ENCODE data around the gene ZNF215.
"Not testable (repeated sequence)": the region's sequence is repeated elsewhere in the genome, so short reads cannot be mapped to it uniquely, and the experiment has no call there.

ZNF215 gene

GRCh38 chr11:6894097-6894496, 32.1 kb upstream of the ZNF215 start:
- Histone ChIP-seq H3K9me2 (ENCODE audit: low read depth, low read length) (no peaks in the 10 kb centered on the region), H3K9ac (ENCODE audit: low read length) (no peak overlapping the region), H2AFZ (ENCODE audit: low read length) (no peak overlapping the region), H3K9me3 (ENCODE audit: low read length) (no peaks in the 10 kb centered on the region), H3K36me3 (ENCODE audit: insufficient read depth, low read length) (no peaks in the 10 kb centered on the region), H3K27ac (ENCODE audit: low read depth, low read length, poor library complexity, severe bottlenecking) (no peak overlapping the region), H3K4me3 (ENCODE audit: low read depth, low read length, poor library complexity, severe bottlenecking) (no peak overlapping the region), H3K27me3 (ENCODE audit: insufficient read depth, low read length) (no peaks in the 10 kb centered on the region), H3F3A (ENCODE audit: insufficient read depth, low read length) (no peaks in the 10 kb centered on the region), H3K4me2 (ENCODE audit: low read length) (no peak overlapping the region), H4K20me1 (ENCODE audit: insufficient read depth, low read length) (no peaks in the 10 kb centered on the region), H3K79me2 (ENCODE audit: insufficient read depth, low read length) (no peaks in the 10 kb centered on the region), H3K4me1 (ENCODE audit: insufficient read depth, low read length, severe bottlenecking) (no peaks in the 10 kb centered on the region)
- no peak for TF ChIP-seq CTCF (IDR thresholded peaks at IDR 0.05; ENCODE audit: low read length)
- TF ChIP-seq EZH2 (IDR thresholded peaks at IDR 0.05; ENCODE audit: borderline replicate concordance, low read length): no peak

GRCh38 chr11:6895010-6895409, 31.2 kb upstream of the ZNF215 start:
- Histone ChIP-seq H2AFZ (ENCODE audit: low read length) (no peak overlapping the region), H3F3A (ENCODE audit: insufficient read depth, low read length) (no peaks in the 10 kb centered on the region), H3K4me3 (ENCODE audit: low read depth, low read length, poor library complexity, severe bottlenecking) (no peak overlapping the region), H4K20me1 (ENCODE audit: insufficient read depth, low read length) (no peaks in the 10 kb centered on the region), H3K27ac (ENCODE audit: low read depth, low read length, poor library complexity, severe bottlenecking) (no peak overlapping the region), H3K9me2 (ENCODE audit: low read depth, low read length) (no peaks in the 10 kb centered on the region), H3K9ac (ENCODE audit: low read length) (no peak overlapping the region), H3K79me2 (ENCODE audit: insufficient read depth, low read length) (no peaks in the 10 kb centered on the region), H3K4me2 (ENCODE audit: low read length) (no peak overlapping the region), H3K27me3 (ENCODE audit: insufficient read depth, low read length) (no peaks in the 10 kb centered on the region), H3K4me1 (ENCODE audit: insufficient read depth, low read length, severe bottlenecking) (no peaks in the 10 kb centered on the region), H3K36me3 (ENCODE audit: insufficient read depth, low read length) (no peaks in the 10 kb centered on the region), H3K9me3 (ENCODE audit: low read length) (no peaks in the 10 kb centered on the region)
- TF ChIP-seq EZH2 (IDR thresholded peaks at IDR 0.05; ENCODE audit: borderline replicate concordance, low read length): no peak

GRCh38 chr11:6898911-6899310, 27.3 kb upstream of the ZNF215 start:
- Histone ChIP-seq H3K4me2 (ENCODE audit: low read length) (no peak overlapping the region), H3F3A (ENCODE audit: insufficient read depth, low read length) (no peaks in the 10 kb centered on the region), H3K36me3 (ENCODE audit: insufficient read depth, low read length) (no peaks in the 10 kb centered on the region), H3K79me2 (ENCODE audit: insufficient read depth, low read length) (no peaks in the 10 kb centered on the region), H3K27me3 (ENCODE audit: insufficient read depth, low read length) (no peaks in the 10 kb centered on the region), H3K9me2 (ENCODE audit: low read depth, low read length) (no peaks in the 10 kb centered on the region), H3K4me1 (ENCODE audit: insufficient read depth, low read length, severe bottlenecking) (no peaks in the 10 kb centered on the region), H3K4me3 (ENCODE audit: low read depth, low read length, poor library complexity, severe bottlenecking) (no peak overlapping the region), H3K9ac (ENCODE audit: low read length) (no peak overlapping the region), H3K9me3 (ENCODE audit: low read length) (no peaks in the 10 kb centered on the region), H2AFZ (ENCODE audit: low read length) (no peak overlapping the region), H3K27ac (ENCODE audit: low read depth, low read length, poor library complexity, severe bottlenecking) (no peak overlapping the region), H4K20me1 (ENCODE audit: insufficient read depth, low read length) (no peaks in the 10 kb centered on the region)
- no peak for TF ChIP-seq CTCF (IDR thresholded peaks at IDR 0.05; ENCODE audit: low read length)
- no peak for TF ChIP-seq EZH2 (IDR thresholded peaks at IDR 0.05; ENCODE audit: borderline replicate concordance, low read length)

- Histone ChIP-seq H3K9ac (ENCODE audit: low read length) (no peak overlapping the region), H3K36me3 (ENCODE audit: insufficient read depth, low read length) (no peaks in the 10 kb centered on the region), H3K4me1 (ENCODE audit: insufficient read depth, low read length, severe bottlenecking) (no peaks in the 10 kb centered on the region), H3K9me3 (ENCODE audit: low read length) (no peaks in the 10 kb centered on the region), H3K27ac (ENCODE audit: low read depth, low read length, poor library complexity, severe bottlenecking) (no peak overlapping the region), H2AFZ (ENCODE audit: low read length) (no peak overlapping the region), H3K9me2 (ENCODE audit: low read depth, low read length) (no peaks in the 10 kb centered on the region), H3K4me3 (ENCODE audit: low read depth, low read length, poor library complexity, severe bottlenecking) (no peak overlapping the region), H3K79me2 (ENCODE audit: insufficient read depth, low read length) (no peaks in the 10 kb centered on the region), H3K27me3 (ENCODE audit: insufficient read depth, low read length) (no peaks in the 10 kb centered on the region), H3F3A (ENCODE audit: insufficient read depth, low read length) (no peaks in the 10 kb centered on the region), H4K20me1 (ENCODE audit: insufficient read depth, low read length) (no peaks in the 10 kb centered on the region), H3K4me2 (ENCODE audit: low read length) (no peak overlapping the region)
- TF ChIP-seq EZH2 (IDR thresholded peaks at IDR 0.05; ENCODE audit: borderline replicate concordance, low read length) (no peak), CTCF (IDR thresholded peaks at IDR 0.05; ENCODE audit: low read length) (0 out of 2 replicates have a peak, but pooled peaks have one; percentile 11)
Observed at GRCh38 chr11:6900327-6900999, 25.8 kb upstream of the ZNF215 start.

GRCh38 chr11:6904804-6905203, 21.4 kb upstream of the ZNF215 start:
- H3K27me3 ChIP-seq (ENCODE audit: insufficient read depth, low read length); H3F3A ChIP-seq (ENCODE audit: insufficient read depth, low read length); H3K4me1 ChIP-seq (ENCODE audit: insufficient read depth, low read length, severe bottlenecking): not testable (repeated sequence)

More at GRCh38 chr11:6904804-6905203, 21.4 kb upstream of the ZNF215 start:
- not testable (repeated sequence) for H3K36me3 ChIP-seq (ENCODE audit: insufficient read depth, low read length); H3K4me2 ChIP-seq (ENCODE audit: low read length); H3K4me3 ChIP-seq (ENCODE audit: low read depth, low read length, poor library complexity, severe bottlenecking); H3K79me2 ChIP-seq (ENCODE audit: insufficient read depth, low read length); H3K9me3 ChIP-seq (ENCODE audit: low read length); H3K9me2 ChIP-seq (ENCODE audit: low read depth, low read length); H4K20me1 ChIP-seq (ENCODE audit: insufficient read depth, low read length); H3K9ac ChIP-seq (ENCODE audit: low read length); H3K27ac ChIP-seq (ENCODE audit: low read depth, low read length, poor library complexity, severe bottlenecking); H2AFZ ChIP-seq (ENCODE audit: low read length)

All from OCI-LY1 (cell line).